Activated CD8-positive, alpha-beta memory T cell treated with anti-CD3 and anti-CD28 coated beads for 24 hours (primary cell): Measurements from ENCODE around the gene DEFB132.

Source experiments
- DNase-seq: peaks from one replicate; pipeline ENCODE4 v3.0.0-alpha.2; 2020

DEFB132 gene

DNA sequence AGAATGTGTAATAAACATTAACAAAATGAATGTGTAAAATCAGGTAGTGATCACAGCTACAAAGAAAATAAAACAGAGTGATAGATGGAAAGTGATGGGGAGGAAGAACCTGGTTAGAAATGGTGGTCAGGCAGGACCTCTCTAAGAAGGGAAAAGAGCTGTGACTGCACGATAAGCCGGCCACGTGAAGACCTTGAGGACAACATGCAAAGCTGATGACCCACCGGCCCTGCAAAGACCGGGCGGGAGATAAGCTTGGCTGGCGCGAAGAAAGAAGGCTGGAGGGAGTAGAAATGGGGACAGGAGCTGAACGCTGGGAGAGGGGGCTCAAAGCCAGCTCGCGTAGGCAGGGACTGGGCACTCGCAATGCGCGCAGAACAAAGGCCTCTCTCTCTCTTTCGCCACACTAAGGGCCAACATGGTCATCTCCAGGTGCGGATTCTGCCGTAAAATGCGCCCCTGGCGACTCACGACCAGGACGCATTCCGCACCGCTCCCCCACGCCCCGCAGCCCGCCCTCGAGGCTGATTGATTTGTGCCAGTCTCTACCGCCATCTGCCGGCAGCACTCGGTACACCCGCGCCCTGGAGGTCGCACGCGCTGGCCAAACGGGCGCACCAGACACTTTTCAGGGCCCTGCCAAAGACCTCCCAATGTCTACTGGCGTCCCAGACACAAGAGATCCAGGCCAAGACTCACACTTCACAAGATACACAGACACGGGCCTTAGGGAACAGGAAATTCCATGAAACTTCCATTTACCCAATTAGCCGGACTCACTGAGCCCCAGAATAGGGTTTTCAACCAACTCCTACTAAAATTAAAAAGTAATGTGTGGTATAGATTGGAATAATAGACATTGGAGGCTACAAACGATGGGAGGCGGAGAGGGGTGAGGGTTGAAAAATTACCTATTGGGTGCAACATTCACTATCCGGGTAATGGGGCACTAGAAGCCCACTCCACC lies 9.4 kb downstream of the DEFB132 start:
- peak; percentile 98 for DNase-seq

DNA sequence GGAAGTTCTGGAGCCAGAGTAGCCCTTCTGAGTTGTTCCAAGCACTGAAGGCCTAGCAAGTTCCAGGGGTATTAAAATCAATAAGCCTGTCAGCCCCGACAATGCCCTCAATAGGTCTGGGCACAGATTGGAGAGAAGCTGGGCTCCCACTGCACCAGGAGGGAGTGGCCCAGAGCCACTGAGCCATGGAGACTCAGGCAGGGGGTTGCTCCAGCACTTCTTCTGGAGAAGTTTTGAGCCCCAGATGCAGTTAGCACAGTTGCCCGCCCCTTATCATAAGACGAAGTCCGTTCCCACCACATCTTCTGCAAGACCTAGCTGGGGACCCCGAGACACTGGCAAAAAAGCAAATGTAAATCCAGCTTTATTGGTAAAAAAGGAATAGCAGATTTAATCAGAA lies 13.0 kb downstream of the DEFB132 start:
- peak; percentile 37 for DNase-seq

DNA sequence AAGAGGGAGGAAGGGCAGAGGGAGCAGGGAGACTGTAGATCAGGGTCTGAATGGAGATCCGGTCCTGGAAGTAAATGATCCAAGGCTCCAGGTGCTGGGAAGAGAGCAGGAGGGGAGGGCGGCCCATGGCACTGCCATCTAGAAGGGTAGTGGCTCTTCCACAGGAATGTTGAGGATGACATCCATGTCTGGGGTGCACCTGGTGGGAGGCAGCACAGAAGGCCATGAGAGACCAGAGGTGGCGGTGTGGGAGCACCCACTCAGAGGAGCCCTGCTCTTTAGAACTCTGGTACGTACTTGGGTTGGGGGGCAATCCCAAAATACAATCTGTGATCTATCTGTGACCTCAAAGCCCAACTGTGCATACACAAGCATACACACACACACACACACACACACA lies 13.5 kb downstream of the DEFB132 start:
- peak; percentile 37 for DNase-seq

DNA sequence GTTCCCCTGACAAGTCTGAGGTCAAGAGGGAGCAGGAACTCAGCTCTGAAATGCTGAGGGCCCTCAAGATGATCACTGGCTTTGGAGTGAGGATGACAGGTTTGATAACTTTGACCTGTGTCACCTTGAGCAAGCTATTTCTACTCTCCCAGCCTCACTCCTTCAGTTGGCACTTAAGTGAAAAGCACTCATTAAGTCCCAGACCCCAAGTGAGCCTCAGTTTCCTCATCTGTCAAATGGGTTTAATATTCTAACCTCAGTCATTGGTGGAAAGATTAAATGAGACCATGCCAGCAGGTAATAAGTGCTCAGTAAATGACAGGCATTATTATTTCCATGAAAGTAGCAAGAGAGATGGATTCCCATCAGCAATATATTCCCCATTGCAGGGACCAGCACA lies 14.0 kb downstream of the DEFB132 start:
- DNase-seq = no peak

DNA sequence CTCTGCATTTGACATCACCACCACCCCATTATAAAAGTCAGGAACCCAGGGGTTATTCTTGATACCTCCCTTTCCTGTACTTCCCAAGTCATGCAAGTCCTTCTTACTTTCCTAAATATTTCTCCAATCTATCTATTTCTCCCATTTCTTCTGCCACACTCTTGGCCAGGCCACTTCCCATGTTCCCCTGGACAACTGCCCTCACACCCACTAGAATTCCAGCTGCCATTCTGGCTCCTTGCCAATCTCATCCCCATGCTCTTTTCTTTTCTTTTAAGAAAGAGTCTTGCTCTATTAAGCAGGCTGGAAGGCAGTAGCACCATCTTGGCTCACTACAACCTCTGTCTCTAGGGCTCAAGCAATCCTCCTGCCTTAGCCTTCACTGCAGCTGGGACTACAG lies 15.2 kb downstream of the DEFB132 start:
- no peak for DNase-seq

DNA sequence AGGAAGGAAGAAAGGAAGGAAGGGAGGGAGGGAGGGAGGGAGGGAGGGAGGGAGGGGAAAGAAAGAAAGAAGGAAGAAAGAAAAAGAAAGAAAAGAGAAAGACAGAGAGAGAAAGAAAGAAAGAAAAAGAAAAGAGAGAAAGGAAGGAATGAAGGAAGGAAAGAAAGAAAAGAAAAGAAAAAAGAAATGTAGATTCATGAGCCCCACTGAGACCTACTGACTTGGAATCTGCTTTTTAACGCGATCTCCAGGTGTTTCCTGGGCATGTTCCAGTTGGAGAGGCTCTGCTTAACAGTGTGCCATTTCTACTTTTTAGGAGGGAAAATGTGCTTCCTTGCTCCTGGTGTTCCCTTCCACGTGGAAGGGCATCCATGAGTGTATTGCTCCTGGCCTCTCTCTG lies 16.4 kb downstream of the DEFB132 start:
- DNase-seq = no peak

DNA sequence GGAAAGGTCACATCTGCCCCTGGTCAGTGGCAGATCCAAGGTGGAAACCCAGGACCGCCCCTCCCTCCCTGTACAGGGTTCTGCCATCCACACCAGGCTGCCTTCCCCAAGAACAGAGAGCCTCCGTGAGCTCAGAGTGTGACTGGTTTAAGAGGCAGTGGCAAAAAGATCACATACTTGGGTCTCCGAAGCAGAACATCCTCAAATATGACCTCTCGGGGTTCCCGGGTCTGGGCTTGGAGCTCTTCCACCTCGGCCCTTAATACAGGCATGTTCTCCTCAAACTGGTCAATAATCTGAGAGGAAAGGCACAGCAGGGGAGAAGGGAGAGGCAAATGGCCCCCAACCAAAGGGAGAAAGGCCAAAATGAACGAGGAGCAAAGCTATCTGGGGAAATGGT lies 18.3 kb downstream of the DEFB132 start:
- no peak for DNase-seq

DNA sequence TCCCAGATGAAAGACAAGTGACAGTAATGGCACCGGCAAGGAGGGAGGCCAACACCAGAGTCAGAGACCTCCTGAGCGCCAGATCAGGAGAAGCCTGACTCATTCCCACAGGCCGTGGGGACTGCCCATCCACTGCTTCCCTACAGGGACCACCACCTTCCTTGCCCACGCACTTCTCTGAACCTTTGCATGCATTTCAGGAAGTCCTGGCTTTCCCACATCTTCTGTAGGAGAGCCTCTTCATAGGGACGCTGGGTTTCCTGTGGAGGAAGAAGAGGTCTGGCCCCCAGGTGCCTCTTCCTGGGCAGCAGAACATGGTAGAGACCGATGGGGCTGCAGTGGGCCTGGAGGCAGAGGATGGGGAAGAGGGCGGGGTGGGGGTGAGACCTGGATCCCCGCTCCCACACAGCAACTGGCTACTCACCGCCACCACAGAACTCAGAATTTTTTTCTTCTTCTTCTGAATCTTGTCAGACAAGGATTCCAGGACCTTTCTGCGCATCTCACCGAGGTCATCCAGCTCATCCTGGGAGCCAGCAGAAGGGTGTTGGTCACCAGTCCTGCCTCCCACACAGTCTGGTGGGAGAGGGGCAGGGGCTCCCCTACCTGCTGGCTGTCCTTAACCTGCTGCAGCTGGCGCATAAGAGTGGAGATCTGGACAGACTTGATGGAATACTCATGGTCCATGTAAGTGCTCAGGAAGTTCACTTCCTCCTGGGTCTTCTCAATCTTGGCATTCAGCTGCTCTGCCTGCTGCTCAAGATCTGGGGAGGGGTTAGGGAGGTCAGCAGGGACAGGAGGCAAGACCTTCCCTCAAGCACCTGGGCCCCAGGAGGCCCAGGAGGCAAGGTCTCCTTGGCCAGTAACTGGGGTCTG lies 19.3 kb downstream of the DEFB132 start:
- DNase-seq = no peak

DNA sequence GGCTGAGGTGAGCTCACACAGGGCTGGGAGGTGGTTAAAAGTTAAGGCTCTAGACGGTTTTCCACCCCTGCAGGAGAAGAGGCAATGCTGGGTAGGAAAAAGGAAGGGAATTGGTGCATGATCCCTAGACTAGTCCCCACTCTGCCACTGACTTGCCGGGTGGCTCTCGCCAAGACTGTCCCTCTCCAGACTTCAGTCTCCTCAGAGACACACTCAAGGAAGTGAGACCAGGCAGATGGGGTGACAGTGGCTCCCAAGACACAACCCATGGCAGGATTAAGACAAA lies 19.9 kb downstream of the DEFB132 start:
- DNase-seq = no peak

DNA sequence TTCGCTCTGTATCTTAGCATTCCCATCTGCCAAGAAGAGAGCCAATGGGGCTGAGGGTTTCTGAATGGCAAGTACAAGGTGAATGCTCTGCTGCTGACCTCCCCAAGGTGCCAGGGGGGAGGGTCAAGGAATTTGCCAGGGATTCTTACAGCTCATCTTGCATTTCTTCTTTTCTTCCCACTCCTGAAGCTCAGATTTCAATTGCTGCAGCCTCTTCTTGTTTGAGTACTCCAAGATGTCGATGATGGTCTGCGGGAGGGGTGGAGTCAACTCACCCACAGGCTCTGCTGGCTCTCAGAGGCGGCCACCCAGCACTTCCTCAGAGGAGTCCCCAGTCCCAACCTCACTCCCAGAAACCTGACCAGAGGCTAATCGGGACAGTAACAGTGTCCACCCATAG lies 20.7 kb downstream of the DEFB132 start:
- DNase-seq = no peak

DNA sequence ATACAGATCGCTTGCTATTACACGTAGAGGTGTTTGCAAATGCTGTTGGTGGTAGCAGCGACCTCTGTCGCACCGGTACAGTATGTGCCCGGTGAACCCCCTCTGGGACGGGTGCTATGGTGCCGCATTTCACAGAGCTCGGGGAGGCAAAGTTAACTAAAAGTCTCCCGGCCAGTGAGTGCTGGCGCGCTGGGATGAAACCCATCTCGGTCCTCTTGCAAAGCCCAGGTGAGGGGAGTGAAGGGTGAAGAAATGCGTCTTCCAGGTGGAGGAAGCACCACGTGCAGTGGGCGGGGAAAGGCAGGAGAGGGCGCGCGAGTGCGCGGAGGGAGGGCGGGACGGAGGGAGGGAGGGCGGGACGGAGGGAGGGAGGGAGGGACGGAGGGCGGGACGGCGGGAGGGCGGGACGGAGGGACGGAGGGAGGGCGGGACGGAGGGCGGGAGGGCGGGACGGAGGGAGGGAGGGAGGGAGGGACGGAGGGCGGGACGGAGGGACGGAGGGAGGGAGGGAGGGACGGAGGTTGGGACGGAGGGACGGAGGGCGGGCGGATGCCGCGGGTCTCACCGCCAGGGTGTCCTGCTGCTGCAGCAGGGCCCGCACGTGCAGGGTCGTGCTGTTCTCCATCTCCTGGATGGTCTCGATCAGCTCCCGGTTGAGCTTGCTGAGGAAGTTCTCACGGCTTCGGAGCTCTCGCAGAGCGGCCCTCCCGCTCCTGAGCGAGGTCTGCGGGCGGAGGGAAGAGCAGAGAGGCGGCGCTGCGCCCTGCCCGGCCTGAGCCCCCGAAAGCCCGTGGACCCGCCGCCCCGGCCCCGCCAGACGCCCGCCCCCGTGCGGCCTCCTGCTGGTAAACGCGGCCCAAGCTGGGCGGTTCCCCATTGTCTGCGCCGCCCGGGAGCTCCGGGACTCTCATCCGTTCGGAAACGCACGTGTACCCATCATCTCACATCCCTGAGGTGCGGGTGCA lies 21.4 kb downstream of the DEFB132 start:
- DNase-seq = no peak

DNA sequence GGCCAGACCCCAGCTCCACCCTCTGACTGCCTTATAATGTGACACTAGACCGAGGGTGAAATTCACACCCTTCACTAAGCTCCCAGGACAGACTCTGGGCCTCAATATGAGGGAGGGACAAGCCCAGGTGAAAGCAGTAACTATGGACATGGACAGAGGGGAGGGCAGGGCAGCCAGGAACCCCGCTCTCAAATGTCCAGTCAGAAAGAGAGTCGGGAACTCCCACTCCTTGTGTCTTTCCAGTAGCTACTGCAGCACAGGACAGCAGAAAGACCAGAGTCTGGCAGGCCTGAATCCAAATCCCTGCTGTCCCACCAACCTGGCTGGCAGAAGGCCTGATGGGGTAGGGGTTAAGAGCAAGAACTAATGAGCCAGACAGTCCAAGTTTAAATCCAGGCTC lies 26.6 kb downstream of the DEFB132 start:
- no peak for DNase-seq

DNA sequence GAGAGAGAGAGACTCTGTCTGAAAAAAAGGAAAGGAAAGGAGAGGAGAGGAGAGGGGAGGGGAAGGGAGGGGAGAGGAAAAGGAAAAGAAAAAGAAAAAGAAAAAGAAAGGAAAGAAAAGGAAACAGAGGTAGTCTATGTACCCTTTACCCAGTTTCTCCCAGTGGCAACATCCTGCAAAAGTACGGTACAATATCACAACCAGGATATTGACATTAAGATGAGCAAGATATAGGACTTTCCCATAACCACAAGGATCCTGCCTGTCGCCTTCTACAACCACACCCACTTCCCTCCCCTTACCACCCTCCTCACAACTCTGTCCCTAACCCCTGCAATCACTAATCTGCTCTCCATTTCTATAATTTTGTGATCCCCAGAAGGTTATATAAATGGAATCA lies 29.0 kb downstream of the DEFB132 start:
- no peak for DNase-seq

DNA sequence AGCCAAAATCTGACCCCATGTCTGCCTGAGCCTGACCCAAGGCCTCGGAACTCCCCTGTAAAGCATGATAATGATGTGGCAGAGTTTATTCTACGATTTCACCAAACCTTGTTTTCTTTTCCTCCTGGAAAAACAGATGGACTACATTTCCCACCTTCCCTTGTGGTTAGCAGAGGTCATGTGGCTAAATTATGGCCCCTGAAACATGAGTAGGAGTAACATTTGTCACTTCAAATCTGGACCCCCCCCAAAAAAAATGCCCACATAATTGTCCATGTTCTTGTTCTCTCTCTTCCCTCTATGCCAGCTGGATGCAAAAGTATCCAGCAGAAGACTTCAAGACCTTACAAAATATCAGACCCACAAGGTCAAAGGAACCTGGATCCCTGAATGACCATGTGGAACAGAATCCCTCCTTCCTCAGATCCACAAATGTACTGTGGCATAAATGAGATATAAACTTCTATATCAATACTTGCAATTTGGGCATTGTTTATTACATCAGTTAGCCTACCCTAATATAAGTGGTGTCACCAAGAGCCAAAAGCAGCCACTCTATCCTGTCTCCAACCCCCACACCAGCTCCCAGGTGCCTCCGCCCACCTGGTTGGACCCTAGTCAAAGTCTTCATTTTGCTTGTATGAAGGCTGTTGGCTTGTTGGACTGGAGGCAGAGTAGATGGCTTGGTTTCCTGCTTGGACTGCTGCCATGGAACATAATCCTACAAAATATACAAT lies 31.6 kb downstream of the DEFB132 start:
- no peak for DNase-seq

DNA sequence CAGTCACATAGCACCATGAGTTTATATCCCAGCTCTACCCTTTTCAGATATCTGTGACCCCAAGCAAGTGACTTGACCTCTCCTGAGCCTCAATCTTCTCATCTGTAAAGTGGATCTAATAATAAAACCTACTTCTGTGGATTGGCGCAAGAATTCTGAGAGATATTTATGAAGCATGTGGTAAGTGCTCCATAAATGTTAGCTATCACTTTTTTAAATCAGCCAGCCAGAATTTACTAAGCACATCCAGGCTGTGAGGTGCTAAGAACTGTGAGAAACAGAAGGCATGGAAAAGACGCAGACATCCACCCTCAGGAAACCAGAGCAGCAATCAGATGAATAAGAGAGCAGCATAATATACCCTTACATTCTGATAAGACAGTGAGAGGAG lies 32.2 kb downstream of the DEFB132 start:
- no peak for DNase-seq

DNA sequence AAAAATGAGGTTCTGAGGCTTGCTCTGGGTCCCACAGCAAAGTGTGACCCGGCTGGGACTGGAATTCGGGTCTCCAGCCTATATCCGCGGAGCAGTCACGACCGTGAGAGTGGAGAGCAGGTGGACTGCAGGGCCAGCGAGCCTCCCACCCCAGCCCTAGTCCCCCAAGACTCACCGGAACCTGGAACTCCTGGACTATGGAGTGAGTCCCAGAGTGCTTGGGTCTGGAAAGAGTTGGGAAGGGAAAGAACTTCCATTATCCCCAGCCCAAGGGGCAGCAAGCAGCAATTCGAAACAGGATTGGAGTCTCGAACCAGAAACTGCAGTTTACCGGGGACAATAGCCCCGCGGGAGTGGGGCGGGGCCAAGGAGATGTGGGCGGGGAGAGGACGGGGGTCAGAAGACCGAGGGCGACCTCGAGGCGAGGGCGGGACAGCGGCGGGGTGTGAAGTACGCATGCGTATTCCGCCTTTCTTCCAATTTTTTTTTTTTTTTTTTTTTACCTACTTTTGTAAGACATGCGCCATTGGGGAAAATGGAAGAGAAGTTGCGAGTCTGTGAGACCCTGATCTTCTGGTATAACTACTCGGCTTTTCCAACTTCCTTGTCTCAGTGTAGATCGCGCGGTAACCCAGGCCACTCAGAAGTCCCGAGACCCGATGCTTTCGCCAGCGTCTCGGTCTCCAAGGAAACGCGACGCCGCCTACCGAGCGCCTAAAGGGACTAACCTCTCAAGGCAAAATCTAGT lies 32.7 kb downstream of the DEFB132 start, which contains the start of gene C20orf96:
Gene C20orf96 (minus strand): TSS at position 667 of the 748 bp plus-strand sequence. CDS start 140 bp downstream, at position 527.
- DNase-seq = peak; percentile 92

DNA sequence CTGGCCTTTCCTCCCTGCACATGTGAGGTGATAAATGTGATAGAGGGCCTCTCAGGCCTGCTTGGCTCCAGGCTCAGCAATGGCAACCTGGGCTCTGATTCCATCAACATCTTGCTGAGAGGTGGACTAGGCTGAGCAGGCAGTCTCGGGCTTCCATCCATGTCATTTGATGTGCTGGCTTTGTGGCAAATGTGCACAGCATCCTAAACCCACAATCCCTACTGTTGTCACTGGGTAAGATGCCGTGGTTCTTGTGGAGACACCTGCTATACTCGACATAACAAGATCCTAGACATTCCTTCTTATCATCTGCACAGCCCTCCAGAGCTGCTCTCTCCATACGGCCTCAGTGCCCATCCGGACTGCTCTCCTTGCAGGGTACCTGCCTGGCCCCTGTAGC lies 37.1 kb downstream of the DEFB132 start:
- DNase-seq = no peak

DNA sequence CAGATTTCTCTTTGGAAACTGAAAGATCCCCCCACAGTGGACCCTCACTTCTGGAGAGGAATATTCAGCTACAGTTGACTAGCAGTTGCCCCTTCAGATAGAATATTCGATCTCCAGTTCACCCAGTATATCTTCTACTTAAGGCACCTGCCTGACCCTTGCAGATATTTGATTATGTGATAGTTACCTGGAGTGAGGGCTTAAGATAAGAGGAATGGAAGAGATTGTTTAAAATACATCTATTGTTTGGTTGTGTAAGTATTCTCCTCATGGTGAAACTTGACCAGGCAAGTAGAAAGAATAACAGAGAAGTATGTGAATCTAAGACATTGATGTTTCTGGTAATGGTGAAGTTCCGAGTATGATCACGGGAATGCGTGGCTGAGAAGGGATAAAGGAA lies 38.3 kb downstream of the DEFB132 start:
- no peak for DNase-seq

DNA sequence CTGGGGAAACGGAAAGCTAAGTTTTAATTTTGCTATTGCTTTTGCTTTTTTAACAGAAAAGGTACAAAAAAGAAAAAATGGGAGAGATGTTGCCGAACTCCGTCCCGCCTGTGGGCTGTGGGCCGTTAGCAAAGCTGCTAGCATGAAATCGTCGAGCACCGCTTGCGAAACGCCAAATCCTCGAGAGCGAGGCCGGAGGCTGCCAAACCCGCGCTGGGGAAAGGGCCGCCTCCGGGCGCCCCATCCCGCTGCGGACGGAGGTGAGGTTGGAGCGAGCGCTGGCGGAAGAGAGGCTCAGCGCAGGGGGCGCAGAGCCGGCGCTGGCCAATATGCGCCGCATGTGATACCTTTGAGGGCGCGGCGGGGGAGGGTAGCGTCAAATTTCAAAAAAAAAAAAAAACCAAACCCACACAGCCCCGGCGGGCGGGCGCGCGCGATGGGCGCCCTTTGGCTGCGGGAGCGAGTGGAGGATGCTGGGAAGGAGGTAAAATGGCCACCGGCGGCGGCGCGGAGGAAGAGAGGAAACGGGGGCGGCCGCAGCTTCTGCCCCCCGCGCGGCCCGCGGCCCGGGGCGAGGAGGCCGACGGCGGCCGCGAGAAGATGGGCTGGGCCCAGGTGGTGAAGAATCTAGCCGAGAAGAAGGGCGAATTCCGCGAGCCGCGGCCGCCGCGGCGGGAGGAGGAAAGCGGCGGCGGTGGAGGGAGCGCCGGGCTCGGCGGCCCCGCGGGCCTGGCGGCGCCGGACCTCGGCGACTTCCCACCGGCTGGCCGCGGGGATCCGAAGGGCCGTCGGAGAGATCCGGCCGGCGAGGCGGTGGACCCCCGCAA lies 39.8 kb downstream of the DEFB132 start, which contains the start of gene ZCCHC3:
Gene ZCCHC3 (plus strand): TSS at position 473 of the 827 bp plus-strand sequence. CDS start 17 bp downstream, at position 490.
- peak; percentile 90 for DNase-seq
